ENCODE results near the gene KLHL28. TPM values are rescaled to one million over a fixed set of nuclear protein-coding genes. Genes with fewer than 3 reads are reported as not detected.

Gene KLHL28
- total RNA-seq, 1 donor from 2014 or later, result 15.8 TPM

- no peaks in the 10 kb centered on the region for H3K4me1 Mint-ChIP-seq
- no peaks in the 10 kb centered on the region for H3K9me3 Mint-ChIP-seq
- DNase-seq (ENCODE audit: low read depth, low spot score), result no peak
- TF ChIP-seq CTCF (conservative IDR thresholded peaks at IDR 0.05), result no peak
- H3K36me3 Mint-ChIP-seq (ENCODE audit: low read depth), result peaks cover 3% of the 10 kb centered on the region
- H3K4me3 Mint-ChIP-seq, result no peak overlapping the region
- H3K27me3 Mint-ChIP-seq (ENCODE audit: low read depth), result no peaks in the 10 kb centered on the region
- no peak overlapping the region for H3K27ac Mint-ChIP-seq (ENCODE audit: unreplicated experiment)
Measured at GRCh38 chr14:44952391-44953110, 9.2 kb downstream of the KLHL28 start.

- Mint-ChIP-seq H3K9me3 (no peaks in the 10 kb centered on the region), H3K4me1 (no peaks in the 10 kb centered on the region), H3K36me3 (ENCODE audit: low read depth) (peaks cover 3% of the 10 kb centered on the region), H3K27me3 (ENCODE audit: low read depth) (no peaks in the 10 kb centered on the region), H3K27ac (ENCODE audit: unreplicated experiment) (no peak overlapping the region), H3K4me3 (no peak overlapping the region)
- no peak for TF ChIP-seq CTCF (conservative IDR thresholded peaks at IDR 0.05)
- no peak for DNase-seq (ENCODE audit: low read depth, low spot score)
Measured at GRCh38 chr14:44951051-44951450, 10.7 kb downstream of the KLHL28 start.

GRCh38 chr14:44945264-44945663 is 16.5 kb downstream of the KLHL28 start:
- Mint-ChIP-seq H3K36me3 (ENCODE audit: low read depth) (peaks cover 33% of the 10 kb centered on the region), H3K9me3 (peaks cover 8% of the 10 kb centered on the region), H3K4me1 (peaks cover 14% of the 10 kb centered on the region), H3K4me3 (no peak overlapping the region), H3K27ac (ENCODE audit: unreplicated experiment) (no peak overlapping the region), H3K27me3 (ENCODE audit: low read depth) (no peaks in the 10 kb centered on the region)
- no peak for TF ChIP-seq CTCF (conservative IDR thresholded peaks at IDR 0.05)
- no peak for DNase-seq (ENCODE audit: low read depth, low spot score)

GRCh38 chr14:44944107-44944506 is 17.6 kb downstream of the KLHL28 start:
- H3K27me3 Mint-ChIP-seq (ENCODE audit: low read depth), result no peaks in the 10 kb centered on the region
- H3K4me3 Mint-ChIP-seq, result no peak overlapping the region
- H3K36me3 Mint-ChIP-seq (ENCODE audit: low read depth), result peaks cover 42% of the 10 kb centered on the region
- H3K9me3 Mint-ChIP-seq, result peaks cover 12% of the 10 kb centered on the region
- peaks cover 14% of the 10 kb centered on the region for H3K4me1 Mint-ChIP-seq
- H3K27ac Mint-ChIP-seq (ENCODE audit: unreplicated experiment), result no peak overlapping the region
- TF ChIP-seq CTCF (conservative IDR thresholded peaks at IDR 0.05), result no peak
- DNase-seq (ENCODE audit: low read depth, low spot score), result no peak

- Mint-ChIP-seq H3K4me1 (peaks cover 14% of the 10 kb centered on the region), H3K27me3 (ENCODE audit: low read depth) (no peaks in the 10 kb centered on the region), H3K36me3 (ENCODE audit: low read depth) (peaks cover 49% of the 10 kb centered on the region), H3K9me3 (peaks cover 18% of the 10 kb centered on the region), H3K27ac (ENCODE audit: unreplicated experiment) (peak overlapping the region; percentile 1), H3K4me3 (no peak overlapping the region)
- no peak for TF ChIP-seq CTCF (conservative IDR thresholded peaks at IDR 0.05)
- DNase-seq (ENCODE audit: low read depth, low spot score), result no peak
Measured at GRCh38 chr14:44942436-44942835, 19.3 kb downstream of the KLHL28 start.

Measured in neural crest cell (in vitro differentiated cells).